ENCODE results near the gene IL37. TPM values are rescaled to one million over a fixed set of nuclear protein-coding genes. Genes with fewer than 3 reads are reported as not detected.

IL37 gene
- total and polyA plus RNA-seq, 9 donors = not detected

DNA sequence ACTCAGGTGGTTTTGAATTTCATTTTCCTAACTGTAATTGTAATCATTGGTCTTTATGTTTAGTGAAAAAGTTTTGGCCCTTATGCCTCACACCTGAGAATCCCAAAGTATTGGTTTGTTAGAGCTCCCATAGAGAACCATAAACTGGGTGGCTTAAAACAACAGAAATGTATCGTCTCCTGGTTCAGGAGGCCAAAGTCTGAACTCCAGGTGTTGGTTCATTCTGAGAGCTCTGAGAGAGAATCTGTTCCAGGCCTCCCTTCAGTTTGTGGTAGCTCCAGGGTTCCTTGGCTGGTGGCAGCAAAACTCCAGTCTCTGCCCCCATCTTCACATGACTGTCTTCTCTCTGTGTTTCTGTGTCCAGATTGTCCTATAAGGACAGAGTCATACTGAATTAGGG lies 11.0 kb downstream of the IL37 start:
- Histone ChIP-seq H3K27me3 (no peaks in the 10 kb centered on the region), H3K27ac (no peak overlapping the region), H3K4me3 (no peak overlapping the region), H3K36me3 (no peaks in the 10 kb centered on the region), H3K4me1 (ENCODE audit: insufficient read depth) (no peaks in the 10 kb centered on the region), H3K9me3 (no peaks in the 10 kb centered on the region)
- 79 to 93% (median 87%) methylated on average over 1 of the region's 1 CpG for WGBS, 3 donors
- intact Hi-C loops (cut with DNase I) = no loop called here
- DNase-seq = no peak
- TF ChIP-seq POLR2A (IDR thresholded peaks at IDR 0.05) (no peak), EP300 (IDR thresholded peaks at IDR 0.05) (no peak)
- TF ChIP-seq, protein P1, sequence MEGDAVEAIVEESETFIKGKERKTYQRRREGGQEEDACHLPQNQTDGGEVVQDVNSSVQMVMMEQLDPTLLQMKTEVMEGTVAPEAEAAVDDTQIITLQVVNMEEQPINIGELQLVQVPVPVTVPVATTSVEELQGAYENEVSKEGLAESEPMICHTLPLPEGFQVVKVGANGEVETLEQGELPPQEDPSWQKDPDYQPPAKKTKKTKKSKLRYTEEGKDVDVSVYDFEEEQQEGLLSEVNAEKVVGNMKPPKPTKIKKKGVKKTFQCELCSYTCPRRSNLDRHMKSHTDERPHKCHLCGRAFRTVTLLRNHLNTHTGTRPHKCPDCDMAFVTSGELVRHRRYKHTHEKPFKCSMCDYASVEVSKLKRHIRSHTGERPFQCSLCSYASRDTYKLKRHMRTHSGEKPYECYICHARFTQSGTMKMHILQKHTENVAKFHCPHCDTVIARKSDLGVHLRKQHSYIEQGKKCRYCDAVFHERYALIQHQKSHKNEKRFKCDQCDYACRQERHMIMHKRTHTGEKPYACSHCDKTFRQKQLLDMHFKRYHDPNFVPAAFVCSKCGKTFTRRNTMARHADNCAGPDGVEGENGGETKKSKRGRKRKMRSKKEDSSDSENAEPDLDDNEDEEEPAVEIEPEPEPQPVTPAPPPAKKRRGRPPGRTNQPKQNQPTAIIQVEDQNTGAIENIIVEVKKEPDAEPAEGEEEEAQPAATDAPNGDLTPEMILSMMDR (IDR thresholded peaks at IDR 0.05) = no peak

DNA sequence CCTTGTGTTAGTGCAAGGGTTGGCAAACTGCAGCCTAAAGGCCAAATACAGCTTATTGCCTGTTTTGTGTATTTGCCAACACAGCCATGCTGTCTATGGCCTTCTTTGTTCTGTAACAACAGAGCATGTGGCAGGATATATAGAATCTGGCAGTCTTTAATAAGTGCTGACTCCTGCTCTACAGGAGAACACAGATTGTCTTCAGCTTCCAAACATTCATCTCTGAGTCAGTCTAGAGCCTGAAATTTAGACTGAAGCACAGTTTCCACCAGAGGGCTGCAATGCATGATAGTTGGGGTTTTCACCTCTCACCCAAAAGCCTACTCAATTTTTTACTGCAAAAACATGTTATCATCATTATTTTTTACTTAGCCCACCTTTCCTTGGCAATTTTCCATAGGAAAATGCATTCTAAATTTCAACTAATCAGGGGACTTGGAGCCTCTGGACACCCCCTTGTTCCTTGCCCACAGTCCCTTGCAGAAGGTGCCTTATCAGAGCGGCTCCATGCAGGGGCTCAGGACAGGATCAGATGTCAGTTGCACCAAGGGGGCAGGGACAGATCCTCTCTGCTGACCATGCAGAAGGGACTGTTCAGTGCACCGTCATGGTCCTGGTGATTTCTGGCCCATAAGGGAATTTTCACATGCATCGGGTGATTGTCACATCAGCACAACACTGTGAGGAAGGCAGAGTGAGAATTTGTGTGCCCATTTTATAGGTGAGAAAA lies 12.4 kb downstream of the IL37 start:
- Histone ChIP-seq H3K36me3 (no peaks in the 10 kb centered on the region), H3K9me3 (no peaks in the 10 kb centered on the region), H3K4me1 (ENCODE audit: insufficient read depth) (no peaks in the 10 kb centered on the region), H3K27me3 (no peaks in the 10 kb centered on the region), H3K4me3 (no peak overlapping the region), H3K27ac (no peak overlapping the region)
- no peak for DNase-seq
- intact Hi-C loops (cut with DNase I) = no loop called here
- TF ChIP-seq POLR2A (IDR thresholded peaks at IDR 0.05) (no peak), EP300 (IDR thresholded peaks at IDR 0.05) (no peak)
- TF ChIP-seq, protein P1 (IDR thresholded peaks at IDR 0.05) = no peak
- 53 to 70% (median 55%) methylated on average over 3 of the region's 3 CpGs for WGBS, 3 donors

DNA sequence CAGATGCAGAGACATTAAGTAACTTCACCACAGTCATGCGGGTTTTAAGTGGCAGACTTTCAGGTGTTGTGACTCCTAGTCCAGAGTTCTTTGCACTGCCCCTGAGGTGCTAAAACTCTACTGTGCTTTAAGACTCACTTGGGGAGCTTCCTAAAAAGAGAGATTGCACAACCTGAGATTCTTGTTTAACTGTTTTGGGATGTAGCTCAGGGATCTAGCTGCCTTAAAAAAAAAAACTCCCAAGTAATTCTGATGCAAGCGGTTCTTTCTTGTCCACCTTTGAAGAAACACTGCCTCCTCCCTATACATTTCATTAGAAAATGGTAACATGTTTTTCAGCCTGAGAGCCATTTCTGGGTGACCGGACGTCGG lies 13.0 kb downstream of the IL37 start:
- whole genome bisulfite sequencing, 3 donors = 80 to 84% (median 81%) methylated on average over 5 of the region's 5 CpGs
- no peak overlapping the region for H3K4me3 ChIP-seq
- intact Hi-C loops (cut with DNase I) = no loop called here
- no peaks in the 10 kb centered on the region for H3K36me3 ChIP-seq
- H3K27ac ChIP-seq = no peak overlapping the region
- TF ChIP-seq, protein P1 (IDR thresholded peaks at IDR 0.05) = no peak
- TF ChIP-seq POLR2A (IDR thresholded peaks at IDR 0.05) (no peak), EP300 (IDR thresholded peaks at IDR 0.05) (no peak)
- no peak for DNase-seq
- H3K9me3 ChIP-seq = no peaks in the 10 kb centered on the region
- H3K4me1 ChIP-seq (ENCODE audit: insufficient read depth) = no peaks in the 10 kb centered on the region
- no peaks in the 10 kb centered on the region for H3K27me3 ChIP-seq

DNA sequence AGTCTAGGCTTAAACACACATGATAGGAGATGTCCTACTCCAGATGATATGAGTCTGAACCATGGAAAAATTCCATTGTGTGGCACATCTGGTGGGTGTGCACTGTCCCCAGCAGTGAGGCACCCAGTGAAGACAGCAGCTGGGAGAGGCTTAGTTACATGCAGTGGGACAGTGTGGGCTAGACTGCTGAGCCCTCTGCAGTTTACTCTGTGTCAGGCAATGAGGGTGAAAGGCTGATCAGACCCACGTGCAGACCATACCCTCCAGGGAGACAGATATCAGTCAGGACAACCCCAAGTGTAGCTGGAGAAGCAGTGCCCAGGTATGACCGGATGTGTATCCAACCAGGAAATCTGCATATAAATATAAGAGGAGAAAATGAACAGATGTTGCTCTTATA lies 13.4 kb downstream of the IL37 start:
- H3K27ac ChIP-seq = no peak overlapping the region
- WGBS, 3 donors = 34 to 46% (median 37%) methylated on average over 2 of the region's 2 CpGs
- no peak for DNase-seq
- H3K4me1 ChIP-seq (ENCODE audit: insufficient read depth) = no peaks in the 10 kb centered on the region
- TF ChIP-seq EP300 (IDR thresholded peaks at IDR 0.05) (no peak), POLR2A (IDR thresholded peaks at IDR 0.05) (no peak)
- TF ChIP-seq, protein P1 (IDR thresholded peaks at IDR 0.05) = no peak
- no peak overlapping the region for H3K4me3 ChIP-seq
- no peaks in the 10 kb centered on the region for H3K36me3 ChIP-seq
- intact Hi-C loops (cut with DNase I) = no loop called here
- no peaks in the 10 kb centered on the region for H3K27me3 ChIP-seq
- no peaks in the 10 kb centered on the region for H3K9me3 ChIP-seq
